ENCODE data around the gene KLHL36. TPM values are rescaled to one million over a fixed set of nuclear protein-coding genes. Genes with fewer than 3 reads are reported as not detected.

KLHL36 gene
- total RNA-seq, 1 experiment from 2014 or later, result 93.6 TPM

GRCh38 chr16:84657229-84657837 is 9.0 kb downstream of the KLHL36 start:
- peaks cover 57% of the 10 kb centered on the region for H3K36me3 Mint-ChIP-seq (ENCODE audit: insufficient read depth, unreplicated experiment)
- no peak overlapping the region for H3K4me3 Mint-ChIP-seq (ENCODE audit: low read depth, unreplicated experiment)
- intact Hi-C loops (cut with micrococcal nuclease; ENCODE audit: unreplicated experiment), result no loop called here
- TF ChIP-seq CTCF (IDR thresholded peaks at IDR 0.05; ENCODE audit: unreplicated experiment), result no peak
- no TSS peak for BruUV-seq (replicated peaks)
- no peaks in the 10 kb centered on the region for H3K27me3 Mint-ChIP-seq (ENCODE audit: unreplicated experiment)
- H3K4me1 Mint-ChIP-seq (ENCODE audit: low read depth, unreplicated experiment), result no peaks in the 10 kb centered on the region
- DNase-seq, result no peak
- CTCF ChIA-PET, result interaction anchor here (0.8 kb wide), 1 partner anchor 29 kb away, joined by 4 read pairs; no protein-coding TSS in a partner anchor
- H3K27ac Mint-ChIP-seq (ENCODE audit: unreplicated experiment), result no peak overlapping the region
- no peaks in the 10 kb centered on the region for H3K9me3 Mint-ChIP-seq (ENCODE audit: low read depth, unreplicated experiment)

- CTCF ChIA-PET, result interaction anchor here (0.7 kb wide), 1 partner anchor 71 kb away, joined by 3 read pairs; no protein-coding TSS in a partner anchor
- no peak for TF ChIP-seq CTCF (IDR thresholded peaks at IDR 0.05; ENCODE audit: unreplicated experiment)
- H3K9me3 Mint-ChIP-seq (ENCODE audit: low read depth, unreplicated experiment), result no peaks in the 10 kb centered on the region
- intact Hi-C loops (cut with micrococcal nuclease; ENCODE audit: unreplicated experiment), result no loop called here
- no peak overlapping the region for H3K4me3 Mint-ChIP-seq (ENCODE audit: low read depth, unreplicated experiment)
- no TSS peak for BruUV-seq (replicated peaks)
- peaks cover 54% of the 10 kb centered on the region for H3K36me3 Mint-ChIP-seq (ENCODE audit: insufficient read depth, unreplicated experiment)
- H3K27ac Mint-ChIP-seq (ENCODE audit: unreplicated experiment), result no peak overlapping the region
- no peaks in the 10 kb centered on the region for H3K27me3 Mint-ChIP-seq (ENCODE audit: unreplicated experiment)
- no peak for DNase-seq
- H3K4me1 Mint-ChIP-seq (ENCODE audit: low read depth, unreplicated experiment), result no peaks in the 10 kb centered on the region
These were observed 10.4 kb downstream of the KLHL36 start for GRCh38 chr16:84658690-84659089.

GRCh38 chr16:84659656-84660300 is 11.5 kb downstream of the KLHL36 start:
- CTCF ChIA-PET, result no interaction called here
- no peak for DNase-seq
- Mint-ChIP-seq H3K9me3 (ENCODE audit: low read depth, unreplicated experiment) (no peaks in the 10 kb centered on the region), H3K27ac (ENCODE audit: unreplicated experiment) (no peak overlapping the region), H3K36me3 (ENCODE audit: insufficient read depth, unreplicated experiment) (peaks cover 55% of the 10 kb centered on the region), H3K4me1 (ENCODE audit: low read depth, unreplicated experiment) (no peaks in the 10 kb centered on the region), H3K4me3 (ENCODE audit: low read depth, unreplicated experiment) (no peak overlapping the region), H3K27me3 (ENCODE audit: unreplicated experiment) (no peaks in the 10 kb centered on the region)
- BruUV-seq (replicated peaks), result no TSS peak
- intact Hi-C loops (cut with micrococcal nuclease; ENCODE audit: unreplicated experiment), result no loop called here
- TF ChIP-seq CTCF (IDR thresholded peaks at IDR 0.05; ENCODE audit: unreplicated experiment), result no peak

- Mint-ChIP-seq H3K36me3 (ENCODE audit: insufficient read depth, unreplicated experiment) (peaks cover 51% of the 10 kb centered on the region), H3K9me3 (ENCODE audit: low read depth, unreplicated experiment) (no peaks in the 10 kb centered on the region), H3K4me1 (ENCODE audit: low read depth, unreplicated experiment) (no peaks in the 10 kb centered on the region), H3K27ac (ENCODE audit: unreplicated experiment) (no peak overlapping the region), H3K4me3 (ENCODE audit: low read depth, unreplicated experiment) (no peak overlapping the region), H3K27me3 (ENCODE audit: unreplicated experiment) (no peaks in the 10 kb centered on the region)
- intact Hi-C loops (cut with micrococcal nuclease; ENCODE audit: unreplicated experiment), result no loop called here
- no peak for DNase-seq
- CTCF ChIA-PET, result interaction anchor here (0.6 kb wide), 1 partner anchor 22 kb away, joined by 8 read pairs; no protein-coding TSS in a partner anchor
- TF ChIP-seq CTCF (IDR thresholded peaks at IDR 0.05; ENCODE audit: unreplicated experiment), result no peak
- no TSS peak for BruUV-seq (replicated peaks)
These were observed 12.7 kb downstream of the KLHL36 start for GRCh38 chr16:84660973-84661372.

Data from Calu3 (cell line).